ENCODE measurements around the gene TBX21. TPM values are rescaled to one million over a fixed set of nuclear protein-coding genes. Genes with fewer than 3 reads are reported as not detected.

TBX21 gene
- total and polyA plus RNA-seq, 4 donors: 0.53 to 2.0 (median 0.80) TPM

DNA sequence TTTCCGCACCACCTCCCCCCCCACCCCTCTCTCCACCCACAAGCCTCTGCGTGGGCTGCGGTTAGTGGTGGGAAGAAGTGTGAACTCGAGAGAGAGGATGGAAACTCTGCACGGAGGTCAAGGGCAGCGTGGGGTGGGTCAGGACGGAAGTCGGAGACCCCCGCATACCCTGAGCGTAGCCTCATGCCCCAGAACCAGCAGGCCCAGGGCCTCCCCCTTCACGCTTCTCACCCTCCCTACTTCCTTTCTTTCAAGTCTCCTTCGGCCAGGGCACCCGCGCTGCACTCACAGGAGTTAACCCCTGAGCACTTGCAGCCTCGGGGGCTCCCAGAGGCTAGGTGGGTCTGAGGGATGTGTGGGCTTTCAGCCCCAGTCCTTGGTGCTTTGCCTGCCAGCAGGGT lies 29.8 kb upstream of the TBX21 start:
- Histone ChIP-seq H3K9me3 (ENCODE audit: control insufficient read depth in 4 of 4, insufficient read depth in 3 of 4, low read length in 3 of 4) (no peaks in the 10 kb centered on the region), H3K27me3 (ENCODE audit: control insufficient read depth in 3 of 3, insufficient read depth in 3 of 3, low read length in 2 of 3) (no peaks in the 10 kb centered on the region), H3K9ac (ENCODE audit: insufficient read depth in 1 of 2, low read length in 2 of 2) (no peak overlapping the region), H3K27ac (ENCODE audit: low read depth in 1 of 2, low read length in 1 of 2) (no peak overlapping the region), H3K4me1 (ENCODE audit: control insufficient read depth in 5 of 5, insufficient read depth in 5 of 5, low read length in 5 of 5) (peaks cover 0 to 10% (median 5%) of the 10 kb centered on the region in 5 donors), H3K4me3 (no peak overlapping the region), H3K36me3 (ENCODE audit: control insufficient read depth in 4 of 4, insufficient read depth in 4 of 4, low read length in 4 of 4) (peaks cover 3 to 30% (median 17%) of the 10 kb centered on the region in 4 donors)
- 18 to 59% methylated on average over 14 to 15 of the region's 15 CpGs for WGBS, 2 donors
- DNase-seq: no peak
- TF ChIP-seq, protein P1, sequence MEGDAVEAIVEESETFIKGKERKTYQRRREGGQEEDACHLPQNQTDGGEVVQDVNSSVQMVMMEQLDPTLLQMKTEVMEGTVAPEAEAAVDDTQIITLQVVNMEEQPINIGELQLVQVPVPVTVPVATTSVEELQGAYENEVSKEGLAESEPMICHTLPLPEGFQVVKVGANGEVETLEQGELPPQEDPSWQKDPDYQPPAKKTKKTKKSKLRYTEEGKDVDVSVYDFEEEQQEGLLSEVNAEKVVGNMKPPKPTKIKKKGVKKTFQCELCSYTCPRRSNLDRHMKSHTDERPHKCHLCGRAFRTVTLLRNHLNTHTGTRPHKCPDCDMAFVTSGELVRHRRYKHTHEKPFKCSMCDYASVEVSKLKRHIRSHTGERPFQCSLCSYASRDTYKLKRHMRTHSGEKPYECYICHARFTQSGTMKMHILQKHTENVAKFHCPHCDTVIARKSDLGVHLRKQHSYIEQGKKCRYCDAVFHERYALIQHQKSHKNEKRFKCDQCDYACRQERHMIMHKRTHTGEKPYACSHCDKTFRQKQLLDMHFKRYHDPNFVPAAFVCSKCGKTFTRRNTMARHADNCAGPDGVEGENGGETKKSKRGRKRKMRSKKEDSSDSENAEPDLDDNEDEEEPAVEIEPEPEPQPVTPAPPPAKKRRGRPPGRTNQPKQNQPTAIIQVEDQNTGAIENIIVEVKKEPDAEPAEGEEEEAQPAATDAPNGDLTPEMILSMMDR (IDR thresholded peaks at IDR 0.05; ENCODE audit: control extremely low read depth, extremely low read depth): no peak
- no peak for ATAC-seq (ENCODE audit: insufficient read depth, low FRiP score)

DNA sequence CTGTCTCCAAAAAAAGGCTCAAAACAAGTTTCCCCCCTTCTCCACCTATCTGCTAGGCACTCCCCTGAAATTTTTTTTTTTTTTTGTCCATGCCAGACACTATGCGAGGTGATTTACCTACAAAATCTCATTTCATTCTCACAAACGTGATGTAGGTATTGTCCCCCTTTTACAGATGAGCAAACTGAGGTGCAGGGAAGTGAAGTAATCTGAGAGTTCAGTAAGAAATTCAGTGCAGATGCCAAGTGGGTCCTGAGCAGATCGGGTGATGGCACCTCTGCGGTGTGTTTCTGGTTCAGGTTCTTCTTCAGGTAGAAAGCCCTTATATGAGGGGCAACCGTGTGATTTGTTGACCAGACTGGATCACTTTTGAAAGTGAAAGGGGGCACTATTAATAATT lies 29.4 kb upstream of the TBX21 start:
- no peaks in the 10 kb centered on the region for H3K9me3 ChIP-seq (ENCODE audit: control insufficient read depth in 4 of 4, insufficient read depth in 3 of 4, low read length in 3 of 4)
- H3K4me3 ChIP-seq: no peak overlapping the region
- H3K27ac ChIP-seq (ENCODE audit: low read depth in 1 of 2, low read length in 1 of 2): no peak overlapping the region
- H3K9ac ChIP-seq (ENCODE audit: insufficient read depth in 1 of 2, low read length in 2 of 2): no peak overlapping the region
- TF ChIP-seq, protein P1 (IDR thresholded peaks at IDR 0.05; ENCODE audit: control extremely low read depth, extremely low read depth): no peak
- DNase-seq (no peak), ATAC-seq (ENCODE audit: insufficient read depth, low FRiP score) (no peak)
- H3K4me1 ChIP-seq (ENCODE audit: control insufficient read depth in 5 of 5, insufficient read depth in 5 of 5, low read length in 5 of 5): peaks cover 0 to 10% (median 5%) of the 10 kb centered on the region in 5 donors
- H3K36me3 ChIP-seq (ENCODE audit: control insufficient read depth in 4 of 4, insufficient read depth in 4 of 4, low read length in 4 of 4): peaks cover 3 to 28% (median 15%) of the 10 kb centered on the region in 4 donors
- WGBS, 2 donors: 79 to 85% methylated on average over 5 of the region's 5 CpGs
- H3K27me3 ChIP-seq (ENCODE audit: control insufficient read depth in 3 of 3, insufficient read depth in 3 of 3, low read length in 2 of 3): no peaks in the 10 kb centered on the region

- TF ChIP-seq, protein P1 (IDR thresholded peaks at IDR 0.05; ENCODE audit: control extremely low read depth, extremely low read depth): no peak
- DNase-seq (no peak), ATAC-seq (ENCODE audit: insufficient read depth, low FRiP score) (no peak)
- Histone ChIP-seq H3K9me3 (ENCODE audit: control insufficient read depth in 4 of 4, insufficient read depth in 3 of 4, low read length in 3 of 4) (no peaks in the 10 kb centered on the region), H3K27me3 (ENCODE audit: control insufficient read depth in 3 of 3, insufficient read depth in 3 of 3, low read length in 2 of 3) (no peaks in the 10 kb centered on the region), H3K9ac (ENCODE audit: insufficient read depth in 1 of 2, low read length in 2 of 2) (no peak overlapping the region), H3K4me3 (no peak overlapping the region), H3K4me1 (ENCODE audit: control insufficient read depth in 5 of 5, insufficient read depth in 5 of 5, low read length in 5 of 5) (peaks cover 0 to 10% (median 5%) of the 10 kb centered on the region in 5 donors), H3K27ac (ENCODE audit: low read depth in 1 of 2, low read length in 1 of 2) (no peak overlapping the region), H3K36me3 (ENCODE audit: control insufficient read depth in 4 of 4, insufficient read depth in 4 of 4, low read length in 4 of 4) (peaks cover 3 to 27% (median 13%) of the 10 kb centered on the region in 4 donors)
- WGBS, 2 donors: 25 to 55% methylated on average over 14 of the region's 14 CpGs
Observed at GRCh38 chr17:47704116-47704515, 28.9 kb upstream of the TBX21 start.

GRCh38 chr17:47704736-47705135 lies 28.3 kb upstream of the TBX21 start:
- Histone ChIP-seq H3K9ac (ENCODE audit: insufficient read depth in 1 of 2, low read length in 2 of 2) (no peak overlapping the region), H3K27me3 (ENCODE audit: control insufficient read depth in 3 of 3, insufficient read depth in 3 of 3, low read length in 2 of 3) (no peaks in the 10 kb centered on the region), H3K9me3 (ENCODE audit: control insufficient read depth in 4 of 4, insufficient read depth in 3 of 4, low read length in 3 of 4) (no peaks in the 10 kb centered on the region), H3K27ac (ENCODE audit: low read depth in 1 of 2, low read length in 1 of 2) (no peak overlapping the region), H3K4me1 (ENCODE audit: control insufficient read depth in 5 of 5, insufficient read depth in 5 of 5, low read length in 5 of 5) (peaks cover 0 to 10% (median 5%) of the 10 kb centered on the region in 5 donors), H3K36me3 (ENCODE audit: control insufficient read depth in 4 of 4, insufficient read depth in 4 of 4, low read length in 4 of 4) (peaks cover 3 to 26% (median 14%) of the 10 kb centered on the region in 4 donors), H3K4me3 (no peak overlapping the region)
- TF ChIP-seq, protein P1 (IDR thresholded peaks at IDR 0.05; ENCODE audit: control extremely low read depth, extremely low read depth): no peak
- no peak for DNase-seq
- no peak for ATAC-seq (ENCODE audit: insufficient read depth, low FRiP score)
- WGBS, 2 donors: 69 to 70% methylated on average over 6 of the region's 6 CpGs
